Lower leg skin (tissue), 4 donors: ENCODE measurements around the gene NFIX. TPM values are rescaled to one million over a fixed set of nuclear protein-coding genes. Genes with fewer than 3 reads are reported as not detected.

Source experiments
- DNase-seq, 2 donors: peaks; one replicate each; pipeline ENCODE4 v3.0.0-alpha.2; 2019; ENCODE audit warnings: low spot score in 2 of 2
- H3K4me3 ChIP-seq: fragments of 200-600 bp; sonication (generic); 2 replicates; pipeline ENCODE4 v1.5.1; 2017; ENCODE audit warnings: mild to moderate bottlenecking, low read depth; ENCODE audit not compliant: poor library complexity, severe bottlenecking
- POLR2A ChIP-seq, 2 donors: fragments of 450-650 bp; IDR thresholded peaks; one replicate each; pipeline ENCODE4 v1.6.1; 2016 to 2017; ENCODE audit warnings: antibody characterized with exemption in 2 of 2, mild to moderate bottlenecking in 1 of 2, moderate library complexity in 1 of 2
- WGBS, 2 donors: methylation state at CpG; one replicate each; pipeline ENCODE4 v1.1.5; 2018; 5-methylcytosine and 5-hydroxymethylcytosine counted together
- intact Hi-C: fragments of 100-400 bp; cut with DNase I; formaldehyde crosslinking; loops from one replicate; pipeline ENCODE4 v1.15.0; 2023; ENCODE audit warnings: low total_unique reads
- total RNA-seq, 4 donors: library from RNA; depleted of rRNA; stranded (reverse); fragments of >200 nt; gene quantifications; one replicate each; pipeline ENCODE4 v1.1.0, GENCODE V29; 2016
- TF ChIP-seq, protein P1 (sequence below), 3 donors: fragments of 450-650 bp; IDR thresholded peaks; one replicate each; pipeline ENCODE4 v1.5.1; 2016; ENCODE audit warnings: antibody characterized with exemption in 3 of 3, mild to moderate bottlenecking in 3 of 3, moderate library complexity in 2 of 3

NFIX gene
- 100 to 1,000 TPM; 119 to 177 (median 136) TPM for total RNA-seq

DNA sequence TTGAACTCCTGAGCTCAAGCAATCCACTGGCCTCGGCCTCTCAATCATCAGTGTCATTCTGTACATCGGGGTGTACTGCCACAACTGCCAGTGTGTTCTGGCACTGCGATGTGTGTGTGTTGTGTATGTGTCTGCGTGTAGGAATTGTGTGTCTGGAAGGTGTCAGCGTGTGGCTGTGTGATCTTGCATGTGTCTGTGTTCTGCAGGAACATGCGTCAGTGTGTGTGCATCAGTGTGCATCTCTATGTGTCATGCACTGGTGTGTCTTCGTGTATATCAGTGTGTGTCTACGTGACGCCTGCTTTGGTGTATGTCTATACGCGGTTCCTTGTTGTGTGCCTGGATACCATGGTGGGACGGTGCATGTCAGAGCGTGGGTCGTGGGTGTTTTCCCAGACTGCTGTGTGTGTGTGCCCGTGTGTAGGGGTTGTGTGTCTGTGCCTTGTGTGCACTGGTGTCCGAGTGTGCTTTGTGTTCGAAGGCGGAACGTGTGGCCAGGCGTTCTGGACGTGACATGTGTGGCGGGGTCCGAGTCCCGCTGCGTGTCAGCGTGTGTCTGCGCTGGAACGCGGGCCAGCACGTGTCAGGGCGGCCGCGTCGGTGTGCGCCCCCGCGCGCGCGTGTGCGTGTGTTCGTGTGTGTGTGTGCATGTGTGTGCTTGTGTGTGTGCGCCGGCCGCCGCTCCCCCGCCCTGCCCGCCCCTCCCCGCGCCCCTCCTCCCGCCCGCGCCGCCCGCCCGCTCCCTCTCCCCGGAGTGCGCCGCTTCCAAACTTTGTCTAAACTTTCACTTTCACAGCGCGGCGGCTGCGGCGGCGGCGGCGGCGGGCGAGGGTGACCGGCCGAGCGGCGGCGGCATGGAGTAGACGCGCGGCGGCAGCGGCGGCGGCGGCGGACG lies at the start of gene NFIX:
Gene NFIX (plus strand): TSS at position 775 of the 895 bp plus-strand sequence. CDS start 363 bp downstream, outside the sequence.
- peak within 1 kb of the TSS; percentile 60 for H3K4me3 ChIP-seq
- intact Hi-C loops: no loop called here
- 11 to 40% methylated on average over 14 to 57 of the region's 84 CpGs for WGBS, 2 donors
- peak in 1 of 2 donors; percentile 95 for DNase-seq
- no peak for TF ChIP-seq POLR2A (IDR thresholded peaks at IDR 0.05)
- TF ChIP-seq, protein P1, sequence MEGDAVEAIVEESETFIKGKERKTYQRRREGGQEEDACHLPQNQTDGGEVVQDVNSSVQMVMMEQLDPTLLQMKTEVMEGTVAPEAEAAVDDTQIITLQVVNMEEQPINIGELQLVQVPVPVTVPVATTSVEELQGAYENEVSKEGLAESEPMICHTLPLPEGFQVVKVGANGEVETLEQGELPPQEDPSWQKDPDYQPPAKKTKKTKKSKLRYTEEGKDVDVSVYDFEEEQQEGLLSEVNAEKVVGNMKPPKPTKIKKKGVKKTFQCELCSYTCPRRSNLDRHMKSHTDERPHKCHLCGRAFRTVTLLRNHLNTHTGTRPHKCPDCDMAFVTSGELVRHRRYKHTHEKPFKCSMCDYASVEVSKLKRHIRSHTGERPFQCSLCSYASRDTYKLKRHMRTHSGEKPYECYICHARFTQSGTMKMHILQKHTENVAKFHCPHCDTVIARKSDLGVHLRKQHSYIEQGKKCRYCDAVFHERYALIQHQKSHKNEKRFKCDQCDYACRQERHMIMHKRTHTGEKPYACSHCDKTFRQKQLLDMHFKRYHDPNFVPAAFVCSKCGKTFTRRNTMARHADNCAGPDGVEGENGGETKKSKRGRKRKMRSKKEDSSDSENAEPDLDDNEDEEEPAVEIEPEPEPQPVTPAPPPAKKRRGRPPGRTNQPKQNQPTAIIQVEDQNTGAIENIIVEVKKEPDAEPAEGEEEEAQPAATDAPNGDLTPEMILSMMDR (IDR thresholded peaks at IDR 0.05): peak in 1 of 3 donors; percentile 6

DNA sequence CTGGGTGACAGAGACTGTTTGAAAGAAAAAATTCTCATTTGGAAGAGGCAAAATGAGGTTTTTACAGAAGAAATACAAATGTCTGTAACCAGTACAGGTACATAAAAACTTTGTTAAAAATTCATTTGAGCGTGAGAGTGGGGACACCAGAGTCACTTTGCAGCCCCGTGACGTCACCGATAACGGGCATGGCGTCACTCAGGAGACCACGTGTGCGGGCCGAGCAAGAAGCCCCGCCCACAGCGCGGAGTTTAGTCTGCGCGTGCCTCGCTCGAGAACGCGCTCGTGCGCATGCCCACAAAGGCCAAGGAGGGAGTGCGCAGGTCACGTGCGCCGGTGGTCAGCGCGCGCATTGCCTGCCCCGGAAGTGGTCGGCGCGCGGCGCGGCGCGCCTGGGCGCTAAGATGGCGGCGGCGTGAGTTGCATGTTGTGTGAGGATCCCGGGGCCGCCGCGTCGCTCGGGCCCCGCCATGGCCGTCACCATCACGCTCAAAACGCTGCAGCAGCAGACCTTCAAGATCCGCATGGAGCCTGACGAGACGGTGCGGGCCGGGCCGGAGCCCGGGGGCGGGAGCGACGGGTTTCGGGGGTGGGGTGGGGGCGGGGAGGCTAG lies 49.7 kb upstream of the NFIX start, which contains the start of gene RAD23A:
Gene RAD23A (plus strand): TSS at position 384 of the 613 bp plus-strand sequence. CDS start 87 bp downstream, at position 471.
- peak within 1 kb of the TSS; percentile 44 for H3K4me3 ChIP-seq
- WGBS, 2 donors: 0 to 1% methylated on average over 34 to 59 of the region's 62 CpGs
- peak in 1 of 2 donors; percentile 91 for TF ChIP-seq POLR2A (IDR thresholded peaks at IDR 0.05)
- TF ChIP-seq, protein P1 (IDR thresholded peaks at IDR 0.05): no peak
- intact Hi-C loops: loop anchor here (10.0 kb wide), 1 partner anchor 61 kb away; the partner anchor contains the start of genes DNASE2 and KLF1
- peak; percentile 95 to 99 for DNase-seq

DNA sequence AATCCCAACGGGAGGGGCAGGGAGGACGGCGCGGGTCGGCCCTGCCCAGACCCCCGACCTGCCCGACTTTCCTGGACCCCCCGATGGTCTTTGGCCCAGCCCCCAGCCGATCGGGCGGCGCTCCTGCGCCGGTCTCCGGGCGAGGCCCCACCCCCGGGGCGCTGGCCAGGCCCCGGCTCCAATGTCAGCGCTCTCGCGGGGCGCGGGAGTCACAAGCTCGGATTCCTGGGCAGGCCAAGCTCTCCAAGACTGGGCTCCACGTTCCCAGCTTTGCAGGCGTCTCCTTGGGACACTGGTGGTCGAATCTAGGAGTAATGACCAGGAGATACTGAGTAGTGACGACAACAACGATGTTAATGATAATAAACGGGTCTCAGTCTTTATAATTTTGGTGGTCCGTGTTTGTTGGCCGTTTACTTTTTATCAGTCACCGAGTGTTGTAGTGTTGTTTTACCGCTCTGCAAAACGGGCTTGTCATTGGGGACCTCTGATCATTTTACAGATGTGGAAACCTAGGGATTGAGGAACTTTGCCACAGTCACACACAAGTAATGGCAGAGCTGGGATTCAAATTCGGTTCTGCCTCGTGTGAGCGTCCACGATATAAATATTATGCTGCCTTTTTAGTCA lies 49.1 kb upstream of the NFIX start:
- 1% methylated on average over 14 to 25 of the region's 40 CpGs for WGBS, 2 donors
- DNase-seq: peak in 1 of 2 donors; percentile 90
- intact Hi-C loops: loop anchor here (10.0 kb wide), 1 partner anchor 61 kb away; the partner anchor contains the start of genes DNASE2 and KLF1
- peak overlapping the region; percentile 44 for H3K4me3 ChIP-seq
- TF ChIP-seq, protein P1 (IDR thresholded peaks at IDR 0.05): no peak
- no peak for TF ChIP-seq POLR2A (IDR thresholded peaks at IDR 0.05)

DNA sequence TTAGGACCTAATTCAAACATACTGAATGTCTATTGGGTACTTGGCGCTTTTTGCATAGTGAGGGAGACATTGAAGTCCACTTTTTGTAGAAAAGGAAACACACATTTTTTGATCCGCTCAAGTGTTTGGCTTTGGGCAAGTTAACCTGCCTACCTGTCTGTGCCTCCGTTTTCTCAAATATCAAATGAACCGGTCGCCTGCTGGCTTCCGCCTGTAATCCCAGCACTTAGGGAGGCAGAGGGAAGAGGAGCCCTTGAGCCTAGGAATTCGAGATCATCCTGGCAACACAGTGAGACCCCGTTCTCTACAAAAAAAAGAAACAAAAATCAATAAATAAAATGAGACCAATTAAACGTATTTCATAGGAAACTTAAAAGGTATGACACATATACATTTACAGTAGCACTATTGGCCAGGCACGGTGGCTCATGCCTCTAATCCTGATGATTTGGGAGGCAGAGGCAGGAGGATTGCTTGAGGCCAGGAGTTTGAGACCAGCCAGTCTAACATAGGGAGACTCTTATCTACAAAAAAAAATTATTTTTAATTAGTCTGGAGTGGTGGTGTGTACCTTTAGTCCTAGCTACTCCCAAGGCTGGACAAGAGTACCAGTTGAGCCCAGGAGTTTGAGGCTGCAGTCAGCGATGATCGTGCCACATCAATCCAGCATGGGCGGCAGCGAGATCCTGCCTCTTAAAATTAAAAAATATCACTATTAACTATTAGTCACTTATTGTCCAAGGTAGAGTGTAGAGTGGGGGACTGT lies 48.4 kb upstream of the NFIX start:
- TF ChIP-seq, protein P1 (IDR thresholded peaks at IDR 0.05): no peak
- TF ChIP-seq POLR2A (IDR thresholded peaks at IDR 0.05): no peak
- WGBS, 2 donors: 58 to 62% methylated on average over 14 of the region's 14 CpGs
- intact Hi-C loops: loop anchor here (10.0 kb wide), 1 partner anchor 62 kb away; the partner anchor contains the start of genes DNASE2 and KLF1
- no peak overlapping the region for H3K4me3 ChIP-seq
- DNase-seq: no peak
